Mesothelial cell of epicardium (in vitro differentiated cells): ENCODE measurements around the gene PGGHG. TPM values are rescaled to one million over a fixed set of nuclear protein-coding genes. Genes with fewer than 3 reads are reported as not detected.
A peak's percentile ranks its signal among the peaks of the same experiment; 100 is the strongest.

ENCODE experiments used
- DNase-seq, 2 experiments: peaks; one replicate each; pipeline ENCODE4 v3.0.0; 2021; ENCODE audit warnings: low spot score in 2 of 2; ENCODE audit not compliant: unreplicated experiment in 2 of 2
- H3K27ac Mint-ChIP-seq: 2 replicates; pipeline ENCODE4 v1.8.0; 2021; ENCODE audit warnings: mixed read lengths
- H3K27me3 Mint-ChIP-seq: 2 replicates; pipeline ENCODE4 v1.8.0; 2021; ENCODE audit warnings: low read depth, mixed read lengths
- H3K36me3 Mint-ChIP-seq: 2 replicates; pipeline ENCODE4 v1.8.0; 2021; ENCODE audit warnings: mixed read lengths
- H3K4me1 Mint-ChIP-seq: 2 replicates; pipeline ENCODE4 v1.8.0; 2021; ENCODE audit warnings: mixed read lengths
- H3K4me3 Mint-ChIP-seq: 2 replicates; pipeline ENCODE4 v1.8.0; 2021; ENCODE audit warnings: mild to moderate bottlenecking, moderate library complexity, mixed read lengths
- H3K9me3 Mint-ChIP-seq: 2 replicates; pipeline ENCODE4 v1.8.0; 2021; ENCODE audit warnings: mixed read lengths
- total RNA-seq: library from RNA; stranded (reverse); gene quantifications from 3 replicates; pipeline ENCODE4 v1.2.1, GENCODE V29; 2021
- TF ChIP-seq, protein P1 (sequence below): fragments of 200-600 bp; sonication (generic); IDR thresholded peaks from one replicate; pipeline ENCODE4 v1.5.0; 2021; ENCODE audit warnings: antibody characterized with exemption; ENCODE audit not compliant: unreplicated experiment

The PGGHG gene
- 101 to 109 TPM (median 103 TPM) in 3 replicates for total RNA-seq

DNA sequence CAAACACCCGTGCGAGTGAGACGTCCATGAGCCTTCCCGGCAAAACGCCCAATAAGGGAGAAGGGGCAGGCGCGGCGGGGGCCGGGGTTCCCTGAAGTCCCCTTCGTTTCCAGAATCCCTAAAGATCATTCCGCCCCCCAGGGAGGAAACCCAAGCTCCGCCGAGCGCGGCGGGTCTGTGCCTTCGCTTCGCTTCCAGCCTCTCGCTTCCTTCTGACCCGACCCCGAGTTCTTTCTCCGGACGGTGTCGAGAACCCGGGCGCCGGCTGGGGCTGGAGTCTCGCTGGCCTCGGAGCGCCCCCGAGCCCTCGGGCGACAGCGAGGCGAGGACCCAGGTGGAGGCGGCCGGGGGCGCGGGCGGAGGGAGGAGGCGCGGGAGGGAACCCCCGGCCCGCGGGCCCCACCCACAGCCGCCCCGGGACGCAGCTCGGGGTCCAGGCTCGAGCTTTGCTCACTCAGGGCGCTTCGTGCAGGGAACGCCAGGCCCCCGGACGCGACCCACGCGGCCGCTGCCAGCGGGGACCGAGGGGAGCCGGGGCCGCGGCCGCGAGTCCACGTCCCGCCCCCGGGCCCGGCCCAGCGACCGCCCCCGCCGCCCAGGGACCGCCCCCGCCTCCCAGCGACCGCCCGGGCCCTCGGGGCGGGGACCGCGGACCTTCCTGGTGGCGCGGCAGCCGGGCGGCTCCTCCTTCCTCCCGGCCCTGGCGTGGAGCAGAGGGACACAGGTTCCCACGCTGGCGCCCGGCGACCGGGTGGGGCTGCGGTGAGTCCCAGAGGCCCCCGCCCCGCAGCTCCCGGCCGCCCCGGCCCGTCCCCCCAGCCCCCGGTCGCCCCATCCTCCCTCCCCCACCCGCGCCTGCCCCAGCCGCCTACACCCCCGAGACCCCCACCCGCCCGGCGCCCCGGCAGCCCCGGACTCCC, at the start of gene PGGHG:
Gene PGGHG, plus strand, starts transcription at position 649 of the 920 bp plus-strand sequence. CDS start 691 bp downstream, outside the sequence.
- Mint-ChIP-seq H3K36me3 (no peaks in the 10 kb centered on the region), H3K4me3 (peak within 1 kb of the TSS; percentile 75), H3K4me1 (peaks cover 26% of the 10 kb centered on the region), H3K27ac (peak within 1 kb of the TSS; percentile 56), H3K27me3 (peaks cover 10% of the 10 kb centered on the region), H3K9me3 (no peaks in the 10 kb centered on the region)
- DNase-seq: peak; percentile 48 to 68
- TF ChIP-seq, protein P1, sequence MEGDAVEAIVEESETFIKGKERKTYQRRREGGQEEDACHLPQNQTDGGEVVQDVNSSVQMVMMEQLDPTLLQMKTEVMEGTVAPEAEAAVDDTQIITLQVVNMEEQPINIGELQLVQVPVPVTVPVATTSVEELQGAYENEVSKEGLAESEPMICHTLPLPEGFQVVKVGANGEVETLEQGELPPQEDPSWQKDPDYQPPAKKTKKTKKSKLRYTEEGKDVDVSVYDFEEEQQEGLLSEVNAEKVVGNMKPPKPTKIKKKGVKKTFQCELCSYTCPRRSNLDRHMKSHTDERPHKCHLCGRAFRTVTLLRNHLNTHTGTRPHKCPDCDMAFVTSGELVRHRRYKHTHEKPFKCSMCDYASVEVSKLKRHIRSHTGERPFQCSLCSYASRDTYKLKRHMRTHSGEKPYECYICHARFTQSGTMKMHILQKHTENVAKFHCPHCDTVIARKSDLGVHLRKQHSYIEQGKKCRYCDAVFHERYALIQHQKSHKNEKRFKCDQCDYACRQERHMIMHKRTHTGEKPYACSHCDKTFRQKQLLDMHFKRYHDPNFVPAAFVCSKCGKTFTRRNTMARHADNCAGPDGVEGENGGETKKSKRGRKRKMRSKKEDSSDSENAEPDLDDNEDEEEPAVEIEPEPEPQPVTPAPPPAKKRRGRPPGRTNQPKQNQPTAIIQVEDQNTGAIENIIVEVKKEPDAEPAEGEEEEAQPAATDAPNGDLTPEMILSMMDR: no peak

- Mint-ChIP-seq H3K27ac (no peak overlapping the region), H3K27me3 (no peaks in the 10 kb centered on the region), H3K36me3 (peaks cover 27% of the 10 kb centered on the region), H3K9me3 (no peaks in the 10 kb centered on the region), H3K4me3 (no peak overlapping the region), H3K4me1 (peaks cover 17% of the 10 kb centered on the region)
- TF ChIP-seq, protein P1: no peak
- DNase-seq: no peak
Observed at GRCh38 chr11:240315-240714, 48.6 kb upstream of the PGGHG start.

- no peak for DNase-seq
- no peaks in the 10 kb centered on the region for H3K27me3 Mint-ChIP-seq
- no peak overlapping the region for H3K4me3 Mint-ChIP-seq
- peaks cover 14% of the 10 kb centered on the region for H3K4me1 Mint-ChIP-seq
- TF ChIP-seq, protein P1: no peak
- no peaks in the 10 kb centered on the region for H3K9me3 Mint-ChIP-seq
- H3K27ac Mint-ChIP-seq: no peak overlapping the region
- H3K36me3 Mint-ChIP-seq: peaks cover 35% of the 10 kb centered on the region
Observed at GRCh38 chr11:241634-242033, 47.3 kb upstream of the PGGHG start.

GRCh38 chr11:244376-244775, 44.5 kb upstream of the PGGHG start:
- H3K27ac Mint-ChIP-seq: no peak overlapping the region
- no peaks in the 10 kb centered on the region for H3K4me1 Mint-ChIP-seq
- no peaks in the 10 kb centered on the region for H3K27me3 Mint-ChIP-seq
- H3K4me3 Mint-ChIP-seq: no peak overlapping the region
- TF ChIP-seq, protein P1: no peak
- peaks cover 50% of the 10 kb centered on the region for H3K36me3 Mint-ChIP-seq
- no peaks in the 10 kb centered on the region for H3K9me3 Mint-ChIP-seq
- DNase-seq: no peak

DNA sequence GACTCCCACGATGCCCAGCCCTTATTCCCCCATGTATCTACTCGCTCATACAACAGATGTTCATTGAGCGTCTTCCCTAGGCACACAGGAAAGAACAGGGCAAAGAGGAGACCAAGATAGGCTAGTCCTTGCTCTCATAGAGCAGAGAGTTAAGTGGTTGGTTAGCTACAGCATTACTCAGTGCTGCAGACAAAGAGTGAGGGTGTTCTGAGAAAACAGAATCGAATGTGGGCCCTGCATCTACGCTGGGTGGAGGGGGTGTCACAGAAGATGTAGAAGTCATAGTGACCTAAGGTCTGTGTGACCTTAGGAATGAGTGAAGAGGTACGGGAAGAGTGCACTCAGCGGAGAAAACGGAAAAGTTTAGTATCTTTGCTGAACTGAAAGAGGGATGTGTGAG, 39.9 kb upstream of the PGGHG start:
- no peak for DNase-seq
- no peaks in the 10 kb centered on the region for H3K4me1 Mint-ChIP-seq
- H3K27ac Mint-ChIP-seq: no peak overlapping the region
- no peak overlapping the region for H3K4me3 Mint-ChIP-seq
- no peaks in the 10 kb centered on the region for H3K9me3 Mint-ChIP-seq
- no peaks in the 10 kb centered on the region for H3K27me3 Mint-ChIP-seq
- H3K36me3 Mint-ChIP-seq: peaks cover 51% of the 10 kb centered on the region
- TF ChIP-seq, protein P1: no peak
